ENCODE results near the gene RNF217.

The RNF217 gene

DNA sequence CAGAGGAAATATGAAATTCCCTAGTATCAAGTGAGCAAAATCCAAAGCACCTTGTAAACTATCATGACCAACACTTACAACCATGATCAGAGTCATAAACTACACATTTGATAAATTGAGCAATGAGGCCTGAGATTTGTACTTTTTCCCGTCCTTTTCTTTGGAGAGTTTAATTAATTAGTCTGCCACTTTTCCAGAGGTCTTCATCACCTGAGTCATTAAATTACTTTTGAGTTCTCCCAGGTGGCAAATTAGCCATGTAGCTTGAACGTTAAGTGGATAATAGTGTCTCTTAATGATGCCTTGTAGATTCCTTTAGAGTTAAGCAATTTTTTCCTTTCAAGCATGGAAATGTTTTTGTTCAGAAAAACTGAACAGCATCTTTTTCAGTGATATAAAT lies 75.6 kb downstream of the RNF217 start:
- Histone ChIP-seq H3K79me2 (peaks cover 36% of the 10 kb centered on the region), H3K9ac (no peak overlapping the region), H3K27ac (no peak overlapping the region), H3K9me3 (ENCODE audit: control insufficient read depth, low read length) (no peaks in the 10 kb centered on the region), H3K4me1 (peaks cover 30% of the 10 kb centered on the region), H3K4me2 (ENCODE audit: low read length) (peak overlapping the region; percentile 51), H3K4me3 (ENCODE audit: low read depth, low read length) (peak overlapping the region; percentile 18), H3K27me3 (ENCODE audit: control insufficient read depth, insufficient read depth, low read length) (no peaks in the 10 kb centered on the region), H2AFZ (no peak overlapping the region), H3K36me3 (ENCODE audit: control insufficient read depth, insufficient read depth, low read length) (no peaks in the 10 kb centered on the region)
- TF ChIP-seq, protein P1, sequence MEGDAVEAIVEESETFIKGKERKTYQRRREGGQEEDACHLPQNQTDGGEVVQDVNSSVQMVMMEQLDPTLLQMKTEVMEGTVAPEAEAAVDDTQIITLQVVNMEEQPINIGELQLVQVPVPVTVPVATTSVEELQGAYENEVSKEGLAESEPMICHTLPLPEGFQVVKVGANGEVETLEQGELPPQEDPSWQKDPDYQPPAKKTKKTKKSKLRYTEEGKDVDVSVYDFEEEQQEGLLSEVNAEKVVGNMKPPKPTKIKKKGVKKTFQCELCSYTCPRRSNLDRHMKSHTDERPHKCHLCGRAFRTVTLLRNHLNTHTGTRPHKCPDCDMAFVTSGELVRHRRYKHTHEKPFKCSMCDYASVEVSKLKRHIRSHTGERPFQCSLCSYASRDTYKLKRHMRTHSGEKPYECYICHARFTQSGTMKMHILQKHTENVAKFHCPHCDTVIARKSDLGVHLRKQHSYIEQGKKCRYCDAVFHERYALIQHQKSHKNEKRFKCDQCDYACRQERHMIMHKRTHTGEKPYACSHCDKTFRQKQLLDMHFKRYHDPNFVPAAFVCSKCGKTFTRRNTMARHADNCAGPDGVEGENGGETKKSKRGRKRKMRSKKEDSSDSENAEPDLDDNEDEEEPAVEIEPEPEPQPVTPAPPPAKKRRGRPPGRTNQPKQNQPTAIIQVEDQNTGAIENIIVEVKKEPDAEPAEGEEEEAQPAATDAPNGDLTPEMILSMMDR (IDR thresholded peaks at IDR 0.05) = no peak

DNA sequence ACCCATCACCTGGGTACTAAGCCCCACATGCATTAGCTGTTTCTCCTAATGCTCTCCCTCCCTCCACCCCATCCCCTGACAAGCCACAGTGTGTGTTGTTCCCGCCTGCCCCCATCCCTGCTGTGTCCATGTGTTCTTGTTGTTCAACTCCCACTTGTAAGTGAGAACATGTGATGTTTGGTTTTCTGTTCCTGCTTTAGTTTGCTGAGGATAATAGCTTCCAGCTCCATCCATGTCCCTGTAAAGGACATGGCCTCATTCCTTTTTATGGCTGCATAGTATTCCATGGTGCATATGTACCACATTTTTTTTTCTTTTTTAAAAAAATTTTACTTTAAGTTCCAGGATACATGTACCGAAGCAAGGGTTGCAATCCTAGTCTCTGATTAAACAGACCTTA lies 76.7 kb downstream of the RNF217 start:
- H3K9me3 ChIP-seq (ENCODE audit: control insufficient read depth, low read length) = no peaks in the 10 kb centered on the region
- no peak overlapping the region for H2AFZ ChIP-seq
- peaks cover 35% of the 10 kb centered on the region for H3K4me1 ChIP-seq
- no peaks in the 10 kb centered on the region for H3K36me3 ChIP-seq (ENCODE audit: control insufficient read depth, insufficient read depth, low read length)
- H3K4me2 ChIP-seq (ENCODE audit: low read length) = no peak overlapping the region
- no peaks in the 10 kb centered on the region for H3K27me3 ChIP-seq (ENCODE audit: control insufficient read depth, insufficient read depth, low read length)
- H3K79me2 ChIP-seq = peaks cover 36% of the 10 kb centered on the region
- H3K27ac ChIP-seq = no peak overlapping the region
- H3K4me3 ChIP-seq (ENCODE audit: low read depth, low read length) = no peak overlapping the region
- TF ChIP-seq, protein P1 (IDR thresholded peaks at IDR 0.05) = no peak
- no peak overlapping the region for H3K9ac ChIP-seq

DNA sequence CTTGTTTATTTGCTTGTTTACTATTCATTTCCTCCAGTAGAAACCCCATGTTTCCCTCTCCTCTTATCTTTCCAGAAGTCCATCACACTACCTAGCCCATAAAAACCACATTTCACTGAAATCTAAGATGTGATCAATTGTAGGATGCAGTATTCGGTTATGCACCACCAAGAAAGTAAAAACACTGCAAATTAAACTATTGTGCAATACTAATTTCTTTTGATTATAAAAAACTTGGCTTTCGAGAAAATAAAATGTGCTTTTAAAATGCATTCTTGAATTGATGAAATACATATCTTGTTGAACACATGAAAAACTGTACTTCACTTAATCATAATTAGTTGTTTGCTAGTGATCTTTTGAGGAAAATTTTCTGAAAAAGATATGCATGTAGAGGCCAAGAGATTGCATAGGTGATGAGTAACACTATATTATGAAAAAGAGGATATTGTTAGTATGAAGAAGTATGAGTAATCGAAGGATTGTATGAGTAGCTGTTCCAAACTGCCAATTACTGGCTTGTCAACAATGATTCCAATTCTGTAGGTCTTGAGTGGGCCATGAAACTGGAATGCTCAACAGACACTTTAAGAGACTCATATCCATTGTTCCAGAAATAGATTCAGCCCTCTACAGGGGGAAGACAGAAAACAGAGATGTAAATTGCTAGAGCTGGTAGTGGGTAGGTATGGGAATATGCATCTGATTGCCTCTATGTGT lies 79.7 kb downstream of the RNF217 start:
- H3K27me3 ChIP-seq (ENCODE audit: control insufficient read depth, insufficient read depth, low read length) = no peaks in the 10 kb centered on the region
- peak overlapping the region; percentile 29 for H3K27ac ChIP-seq
- H3K4me1 ChIP-seq = peaks cover 53% of the 10 kb centered on the region
- no peaks in the 10 kb centered on the region for H3K36me3 ChIP-seq (ENCODE audit: control insufficient read depth, insufficient read depth, low read length)
- H2AFZ ChIP-seq = no peak overlapping the region
- no peak overlapping the region for H3K9ac ChIP-seq
- H3K4me3 ChIP-seq (ENCODE audit: low read depth, low read length) = no peak overlapping the region
- H3K4me2 ChIP-seq (ENCODE audit: low read length) = peak overlapping the region; percentile 13
- TF ChIP-seq, protein P1 (IDR thresholded peaks at IDR 0.05) = no peak
- H3K79me2 ChIP-seq = peaks cover 36% of the 10 kb centered on the region
- H3K9me3 ChIP-seq (ENCODE audit: control insufficient read depth, low read length) = no peaks in the 10 kb centered on the region

DNA sequence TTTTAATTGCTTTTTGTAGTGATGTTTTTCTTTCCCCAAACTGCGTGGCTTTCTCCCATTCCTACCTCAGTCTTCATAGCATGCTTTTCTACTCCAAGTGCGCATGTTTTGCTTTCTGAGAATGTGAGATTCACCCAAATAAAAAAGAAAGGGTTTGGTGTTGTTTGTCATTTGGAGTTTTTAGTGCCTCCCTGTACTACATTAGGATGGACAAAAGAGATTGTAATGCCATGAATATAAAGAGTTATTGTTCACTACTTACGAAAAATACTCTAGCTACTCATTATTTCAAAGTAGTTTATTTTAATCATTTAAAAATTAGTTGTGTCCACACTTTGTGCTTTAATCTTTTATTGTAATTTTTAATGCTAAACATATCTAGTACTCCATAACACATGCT lies 81.8 kb downstream of the RNF217 start:
- no peaks in the 10 kb centered on the region for H3K9me3 ChIP-seq (ENCODE audit: control insufficient read depth, low read length)
- H3K79me2 ChIP-seq = peaks cover 43% of the 10 kb centered on the region
- H3K4me3 ChIP-seq (ENCODE audit: low read depth, low read length) = no peak overlapping the region
- H3K9ac ChIP-seq = no peak overlapping the region
- peaks cover 49% of the 10 kb centered on the region for H3K4me1 ChIP-seq
- no peak overlapping the region for H2AFZ ChIP-seq
- H3K27ac ChIP-seq = no peak overlapping the region
- H3K4me2 ChIP-seq (ENCODE audit: low read length) = peak overlapping the region; percentile 28
- H3K27me3 ChIP-seq (ENCODE audit: control insufficient read depth, insufficient read depth, low read length) = no peaks in the 10 kb centered on the region
- no peaks in the 10 kb centered on the region for H3K36me3 ChIP-seq (ENCODE audit: control insufficient read depth, insufficient read depth, low read length)
- TF ChIP-seq, protein P1 (IDR thresholded peaks at IDR 0.05) = no peak

DNA sequence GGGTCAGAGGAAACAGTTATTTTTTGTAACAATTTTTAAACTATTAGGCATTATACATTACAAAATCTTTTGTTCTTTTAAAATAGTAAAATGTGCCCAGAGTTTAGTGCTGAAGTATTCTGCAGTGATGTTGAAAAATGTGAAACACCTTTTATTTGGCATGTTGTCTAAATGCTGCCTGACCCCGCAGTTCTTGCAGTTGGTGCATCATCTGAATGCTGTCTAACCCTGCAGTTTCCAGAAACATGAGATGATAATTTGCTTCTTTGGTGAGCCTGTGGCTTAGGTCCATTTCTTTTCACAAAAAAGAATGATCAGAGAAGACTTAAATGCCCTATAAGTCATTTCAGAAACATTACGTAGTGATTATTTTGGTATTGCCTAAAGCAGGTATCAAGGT lies 82.4 kb downstream of the RNF217 start:
- Histone ChIP-seq H3K79me2 (peaks cover 39% of the 10 kb centered on the region), H3K9ac (no peak overlapping the region), H3K9me3 (ENCODE audit: control insufficient read depth, low read length) (no peaks in the 10 kb centered on the region), H3K4me3 (ENCODE audit: low read depth, low read length) (no peak overlapping the region), H3K27me3 (ENCODE audit: control insufficient read depth, insufficient read depth, low read length) (no peaks in the 10 kb centered on the region), H3K36me3 (ENCODE audit: control insufficient read depth, insufficient read depth, low read length) (no peaks in the 10 kb centered on the region), H3K27ac (peak overlapping the region; percentile 5), H3K4me1 (peaks cover 49% of the 10 kb centered on the region), H2AFZ (no peak overlapping the region), H3K4me2 (ENCODE audit: low read length) (no peak overlapping the region)
- TF ChIP-seq, protein P1 (IDR thresholded peaks at IDR 0.05) = no peak
